ENCODE results near the gene SLC16A3. TPM values are rescaled to one million over a fixed set of nuclear protein-coding genes. Genes with fewer than 3 reads are reported as not detected.
A peak's percentile ranks its signal among the peaks of the same experiment; 100 is the strongest.
"Not testable (repeated sequence)": the region's sequence is repeated elsewhere in the genome, so short reads cannot be mapped to it uniquely, and the experiment has no call there.

The SLC16A3 gene
- total RNA-seq, 2 experiments from 2014 or later, result 93.4 to 99.0 TPM

- H3K4me1 Mint-ChIP-seq (ENCODE audit: low read depth), result peaks cover 23% of the 10 kb centered on the region
- ChIA-PET POLR2A (no interaction called here), CTCF (interaction anchor here (1.5 kb wide), 1 partner anchor 13 kb away, joined by 3 read pairs; no protein-coding TSS in a partner anchor)
- intact Hi-C loops (cut with DNase I, micrococcal nuclease), result loop anchor here in 1 of 2 experiments (5.0 kb wide), 2 partner anchors 44 to 64 kb away; no protein-coding TSS in a partner anchor
- no peak overlapping the region for H3K4me3 ChIP-seq (ENCODE audit: low read length)
- H3K36me3 Mint-ChIP-seq (ENCODE audit: low read depth), result peaks cover 82% of the 10 kb centered on the region
- H3K27me3 ChIP-seq (ENCODE audit: control insufficient read depth in 1 of 2, insufficient read depth in 2 of 2, low read length in 2 of 2), result no peaks in the 10 kb centered on the region
- H3K4me3 Mint-ChIP-seq, result no peak overlapping the region
- no peaks in the 10 kb centered on the region for H3K9me3 Mint-ChIP-seq
- DNase-seq, result no peak
- peaks cover 82% of the 10 kb centered on the region for H3K36me3 ChIP-seq (ENCODE audit: insufficient read depth, low read length)
- no peak overlapping the region for H3K27ac ChIP-seq (ENCODE audit: low read depth in 1 of 2, low read length in 2 of 2)
- no peak for TF ChIP-seq CTCF (IDR thresholded peaks at IDR 0.05)
- no peaks in the 10 kb centered on the region for H3K27me3 Mint-ChIP-seq
- no peak for ATAC-seq (ENCODE audit: poor library complexity)
- peak overlapping the region; percentile 62 for H3K27ac Mint-ChIP-seq
- H3K4me1 ChIP-seq (ENCODE audit: insufficient read depth, low read length), result peaks cover 7% of the 10 kb centered on the region
- peaks cover 0 to 16% of the 10 kb centered on the region in 2 experiments for H3K9me3 ChIP-seq (ENCODE audit: control insufficient read depth in 1 of 2, insufficient read depth in 1 of 2, low read length in 2 of 2)
Observed at GRCh38 chr17:82258555-82258954, 29.7 kb downstream of the SLC16A3 start.

GRCh38 chr17:82259972-82260961, 31.4 kb downstream of the SLC16A3 start:
- intact Hi-C loops (cut with DNase I, micrococcal nuclease), result loop anchor here in 1 of 2 experiments (5.0 kb wide), 2 partner anchors 42 to 62 kb away; no protein-coding TSS in a partner anchor
- POLR2A ChIA-PET; H3K27ac ChIP-seq (ENCODE audit: low read depth in 1 of 2, low read length in 2 of 2); H3K9me3 ChIP-seq (ENCODE audit: control insufficient read depth in 1 of 2, insufficient read depth in 1 of 2, low read length in 2 of 2); DNase-seq; H3K27ac Mint-ChIP-seq; H3K9me3 Mint-ChIP-seq; H3K27me3 Mint-ChIP-seq; ATAC-seq (ENCODE audit: poor library complexity); H3K4me3 ChIP-seq (ENCODE audit: low read length); H3K4me3 Mint-ChIP-seq; H3K27me3 ChIP-seq (ENCODE audit: control insufficient read depth in 1 of 2, insufficient read depth in 2 of 2, low read length in 2 of 2): not testable (repeated sequence)
- peaks cover 97% of the 10 kb centered on the region for H3K36me3 Mint-ChIP-seq (ENCODE audit: low read depth)
- Histone ChIP-seq H3K4me1 (ENCODE audit: insufficient read depth, low read length) (peaks cover 11% of the 10 kb centered on the region), H3K36me3 (ENCODE audit: insufficient read depth, low read length) (peaks cover 94% of the 10 kb centered on the region)
- H3K4me1 Mint-ChIP-seq (ENCODE audit: low read depth), result peaks cover 23% of the 10 kb centered on the region
- CTCF ChIA-PET, result interaction anchor here (0.5 to 0.6 kb wide), 2 partner anchors 8 to 637 kb away, joined by 4 to 5 read pairs; no protein-coding TSS in a partner anchor

- H3K36me3 Mint-ChIP-seq (ENCODE audit: low read depth), result peaks cover 94% of the 10 kb centered on the region
- intact Hi-C loops (cut with DNase I, micrococcal nuclease), result no loop called here
- peak overlapping the region; percentile 5 for H3K27ac Mint-ChIP-seq
- Histone ChIP-seq H3K4me3 (ENCODE audit: low read length) (no peak overlapping the region), H3K27ac (ENCODE audit: low read depth in 1 of 2, low read length in 2 of 2) (peak overlapping the region in 1 of 2 donors; percentile 15), H3K27me3 (ENCODE audit: control insufficient read depth in 1 of 2, insufficient read depth in 2 of 2, low read length in 2 of 2) (no peaks in the 10 kb centered on the region), H3K4me1 (ENCODE audit: insufficient read depth, low read length) (peaks cover 25% of the 10 kb centered on the region), H3K9me3 (ENCODE audit: control insufficient read depth in 1 of 2, insufficient read depth in 1 of 2, low read length in 2 of 2) (no peaks in the 10 kb centered on the region), H3K36me3 (ENCODE audit: insufficient read depth, low read length) (peaks cover 95% of the 10 kb centered on the region)
- ChIA-PET POLR2A (interaction anchor here (1.2 kb wide), 1 partner anchor 24 kb away, joined by 4 read pairs; no protein-coding TSS in a partner anchor), CTCF (no interaction called here)
- H3K4me1 Mint-ChIP-seq (ENCODE audit: low read depth), result peaks cover 26% of the 10 kb centered on the region
- no peak for TF ChIP-seq CTCF (IDR thresholded peaks at IDR 0.05)
- no peaks in the 10 kb centered on the region for H3K27me3 Mint-ChIP-seq
- no peak overlapping the region for H3K4me3 Mint-ChIP-seq
- DNase-seq, result peak in 1 of 14 experiments; percentile 3
- ATAC-seq (ENCODE audit: poor library complexity), result no peak
- no peaks in the 10 kb centered on the region for H3K9me3 Mint-ChIP-seq
Observed at GRCh38 chr17:82262344-82262743, 33.5 kb downstream of the SLC16A3 start.
